Measurements from ENCODE around the gene BRIP1. TPM values are rescaled to one million over a fixed set of nuclear protein-coding genes. Genes with fewer than 3 reads are reported as not detected.

The BRIP1 gene
- total RNA-seq, 1 donor from 2014 or later, result 4.3 TPM

GRCh38 chr17:61848896-61849295, 14.4 kb downstream of the BRIP1 start:
- TF ChIP-seq, protein P1, sequence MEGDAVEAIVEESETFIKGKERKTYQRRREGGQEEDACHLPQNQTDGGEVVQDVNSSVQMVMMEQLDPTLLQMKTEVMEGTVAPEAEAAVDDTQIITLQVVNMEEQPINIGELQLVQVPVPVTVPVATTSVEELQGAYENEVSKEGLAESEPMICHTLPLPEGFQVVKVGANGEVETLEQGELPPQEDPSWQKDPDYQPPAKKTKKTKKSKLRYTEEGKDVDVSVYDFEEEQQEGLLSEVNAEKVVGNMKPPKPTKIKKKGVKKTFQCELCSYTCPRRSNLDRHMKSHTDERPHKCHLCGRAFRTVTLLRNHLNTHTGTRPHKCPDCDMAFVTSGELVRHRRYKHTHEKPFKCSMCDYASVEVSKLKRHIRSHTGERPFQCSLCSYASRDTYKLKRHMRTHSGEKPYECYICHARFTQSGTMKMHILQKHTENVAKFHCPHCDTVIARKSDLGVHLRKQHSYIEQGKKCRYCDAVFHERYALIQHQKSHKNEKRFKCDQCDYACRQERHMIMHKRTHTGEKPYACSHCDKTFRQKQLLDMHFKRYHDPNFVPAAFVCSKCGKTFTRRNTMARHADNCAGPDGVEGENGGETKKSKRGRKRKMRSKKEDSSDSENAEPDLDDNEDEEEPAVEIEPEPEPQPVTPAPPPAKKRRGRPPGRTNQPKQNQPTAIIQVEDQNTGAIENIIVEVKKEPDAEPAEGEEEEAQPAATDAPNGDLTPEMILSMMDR (IDR thresholded peaks at IDR 0.05), result no peak
- Mint-ChIP-seq H3K4me1 (ENCODE audit: low read depth) (no peaks in the 10 kb centered on the region), H3K27ac (ENCODE audit: unreplicated experiment) (no peak overlapping the region), H3K36me3 (ENCODE audit: low read depth) (peaks cover 5% of the 10 kb centered on the region), H3K9me3 (ENCODE audit: low read depth) (no peaks in the 10 kb centered on the region), H3K4me3 (ENCODE audit: unreplicated experiment) (no peak overlapping the region), H3K27me3 (ENCODE audit: low read depth) (no peaks in the 10 kb centered on the region)
- DNase-seq (ENCODE audit: low spot score), result no peak

DNA sequence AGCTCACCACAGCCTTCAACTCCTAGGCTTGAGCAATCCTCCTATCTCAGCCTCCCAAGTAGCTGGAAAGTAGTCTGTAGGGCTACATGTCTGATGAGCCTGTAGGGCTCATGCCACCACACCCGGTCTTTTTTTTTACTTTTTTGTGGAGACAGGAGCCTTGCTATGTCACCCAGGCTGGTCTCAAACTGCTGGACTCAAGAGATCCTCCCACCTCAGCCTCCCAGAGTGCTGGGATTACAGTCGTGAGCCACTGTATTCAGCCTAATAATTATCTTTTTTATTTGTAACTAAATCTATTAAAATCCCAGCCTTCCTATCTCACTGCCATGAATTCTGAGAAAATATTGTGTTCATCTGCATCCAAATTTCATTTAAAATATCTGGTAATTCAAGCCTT, 15.1 kb downstream of the BRIP1 start:
- no peaks in the 10 kb centered on the region for H3K27me3 Mint-ChIP-seq (ENCODE audit: low read depth)
- no peak for DNase-seq (ENCODE audit: low spot score)
- TF ChIP-seq, protein P1 (IDR thresholded peaks at IDR 0.05), result no peak
- H3K4me1 Mint-ChIP-seq (ENCODE audit: low read depth), result no peaks in the 10 kb centered on the region
- H3K4me3 Mint-ChIP-seq (ENCODE audit: unreplicated experiment), result no peak overlapping the region
- H3K27ac Mint-ChIP-seq (ENCODE audit: unreplicated experiment), result no peak overlapping the region
- H3K9me3 Mint-ChIP-seq (ENCODE audit: low read depth), result no peaks in the 10 kb centered on the region
- peaks cover 5% of the 10 kb centered on the region for H3K36me3 Mint-ChIP-seq (ENCODE audit: low read depth)

DNA sequence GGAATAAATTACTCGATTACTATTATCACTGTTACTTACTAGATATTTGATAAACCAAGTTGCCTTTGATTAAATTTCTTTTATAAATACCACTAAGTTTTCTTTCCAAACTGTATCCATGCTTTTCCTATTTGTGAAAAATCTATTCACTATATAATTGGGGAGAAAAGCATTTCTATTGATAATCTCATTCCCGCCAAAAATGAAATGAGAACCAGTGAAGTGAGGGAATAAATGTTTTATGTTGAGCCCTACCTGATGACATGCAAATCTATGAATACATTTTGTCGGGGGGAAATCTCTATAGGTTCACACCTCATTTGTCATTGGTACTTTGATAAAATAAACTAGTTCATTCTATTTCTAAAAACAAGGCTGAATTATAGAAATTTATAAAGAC, 15.7 kb downstream of the BRIP1 start:
- H3K27me3 Mint-ChIP-seq (ENCODE audit: low read depth), result no peaks in the 10 kb centered on the region
- H3K27ac Mint-ChIP-seq (ENCODE audit: unreplicated experiment), result no peak overlapping the region
- TF ChIP-seq, protein P1 (IDR thresholded peaks at IDR 0.05), result no peak
- H3K9me3 Mint-ChIP-seq (ENCODE audit: low read depth), result no peaks in the 10 kb centered on the region
- H3K4me3 Mint-ChIP-seq (ENCODE audit: unreplicated experiment), result no peak overlapping the region
- DNase-seq (ENCODE audit: low spot score), result no peak
- H3K36me3 Mint-ChIP-seq (ENCODE audit: low read depth), result peaks cover 5% of the 10 kb centered on the region
- no peaks in the 10 kb centered on the region for H3K4me1 Mint-ChIP-seq (ENCODE audit: low read depth)

- H3K4me3 Mint-ChIP-seq (ENCODE audit: unreplicated experiment), result no peak overlapping the region
- no peak for DNase-seq (ENCODE audit: low spot score)
- TF ChIP-seq, protein P1 (IDR thresholded peaks at IDR 0.05), result no peak
- H3K36me3 Mint-ChIP-seq (ENCODE audit: low read depth), result peaks cover 5% of the 10 kb centered on the region
- H3K27me3 Mint-ChIP-seq (ENCODE audit: low read depth), result no peaks in the 10 kb centered on the region
- H3K27ac Mint-ChIP-seq (ENCODE audit: unreplicated experiment), result no peak overlapping the region
- no peaks in the 10 kb centered on the region for H3K9me3 Mint-ChIP-seq (ENCODE audit: low read depth)
- H3K4me1 Mint-ChIP-seq (ENCODE audit: low read depth), result no peaks in the 10 kb centered on the region
Measured at GRCh38 chr17:61846761-61847375, 16.5 kb downstream of the BRIP1 start.

DNA sequence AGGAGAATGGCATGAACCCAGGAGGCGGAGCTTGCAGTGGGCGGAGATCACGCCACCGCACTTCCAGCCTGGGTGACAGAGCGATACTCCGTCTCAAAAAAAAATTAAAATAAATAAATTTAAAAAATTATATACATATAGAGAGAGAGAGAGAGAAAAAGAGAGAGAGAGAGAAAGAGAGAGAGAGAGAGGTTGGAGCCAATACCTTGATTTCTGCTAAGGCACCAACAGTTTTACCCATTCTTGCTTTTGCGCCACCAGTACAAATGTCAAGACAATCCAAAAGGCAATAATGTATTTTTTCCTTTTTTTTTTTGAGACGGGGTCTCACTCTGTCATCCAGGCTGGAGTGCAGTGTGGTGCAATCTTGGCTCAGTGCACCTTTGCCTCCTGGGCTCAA, 17.2 kb downstream of the BRIP1 start:
- Mint-ChIP-seq H3K27me3 (ENCODE audit: low read depth) (no peaks in the 10 kb centered on the region), H3K4me1 (ENCODE audit: low read depth) (no peaks in the 10 kb centered on the region), H3K4me3 (ENCODE audit: unreplicated experiment) (no peak overlapping the region), H3K27ac (ENCODE audit: unreplicated experiment) (no peak overlapping the region), H3K36me3 (ENCODE audit: low read depth) (peaks cover 5% of the 10 kb centered on the region), H3K9me3 (ENCODE audit: low read depth) (no peaks in the 10 kb centered on the region)
- no peak for DNase-seq (ENCODE audit: low spot score)
- TF ChIP-seq, protein P1 (IDR thresholded peaks at IDR 0.05), result no peak
